IPS DF 6.9 (cell line): ENCODE data around the gene IL23R.

Experiments
- DNase-seq: peaks from one replicate; pipeline ENCODE4 v3.0.0-alpha.2; 2013; ENCODE audit warnings: low read depth, low spot score
- H3K27ac ChIP-seq: one replicate; pipeline ENCODE4 v1.5.1; 2013; ENCODE audit warnings: low read length, control low read depth
- H3K27me3 ChIP-seq: 2 replicates; pipeline ENCODE4 v1.6.1; 2013; ENCODE audit warnings: mild to moderate bottlenecking, low read length; ENCODE audit not compliant: control insufficient read depth, insufficient read depth
- H3K36me3 ChIP-seq: 2 replicates; pipeline ENCODE4 v1.6.1; 2013; ENCODE audit warnings: low read length; ENCODE audit not compliant: control insufficient read depth, insufficient read depth
- H3K4me1 ChIP-seq: 2 replicates; pipeline ENCODE4 v1.6.1; 2013; ENCODE audit warnings: low read length; ENCODE audit not compliant: control insufficient read depth, insufficient read depth
- H3K4me3 ChIP-seq: 2 replicates; pipeline ENCODE4 v1.5.1; 2013; ENCODE audit warnings: mild to moderate bottlenecking, low read length
- H3K9me3 ChIP-seq: 2 replicates; pipeline ENCODE4 v1.6.1; 2013; ENCODE audit warnings: low read length, inconsistent platforms; ENCODE audit not compliant: control insufficient read depth, insufficient read depth
- WGBS: extraction: QIAGEN DNeasy Blood & Tissue Kit; methylation state at CpG from one replicate; pipeline ENCODE4 v1.1.7; 2013; ENCODE audit warnings: mixed read lengths, missing lambda C conversion rate; ENCODE audit not compliant: insufficient read length, insufficient coverage; 5-methylcytosine and 5-hydroxymethylcytosine counted together

IL23R gene, protein sequence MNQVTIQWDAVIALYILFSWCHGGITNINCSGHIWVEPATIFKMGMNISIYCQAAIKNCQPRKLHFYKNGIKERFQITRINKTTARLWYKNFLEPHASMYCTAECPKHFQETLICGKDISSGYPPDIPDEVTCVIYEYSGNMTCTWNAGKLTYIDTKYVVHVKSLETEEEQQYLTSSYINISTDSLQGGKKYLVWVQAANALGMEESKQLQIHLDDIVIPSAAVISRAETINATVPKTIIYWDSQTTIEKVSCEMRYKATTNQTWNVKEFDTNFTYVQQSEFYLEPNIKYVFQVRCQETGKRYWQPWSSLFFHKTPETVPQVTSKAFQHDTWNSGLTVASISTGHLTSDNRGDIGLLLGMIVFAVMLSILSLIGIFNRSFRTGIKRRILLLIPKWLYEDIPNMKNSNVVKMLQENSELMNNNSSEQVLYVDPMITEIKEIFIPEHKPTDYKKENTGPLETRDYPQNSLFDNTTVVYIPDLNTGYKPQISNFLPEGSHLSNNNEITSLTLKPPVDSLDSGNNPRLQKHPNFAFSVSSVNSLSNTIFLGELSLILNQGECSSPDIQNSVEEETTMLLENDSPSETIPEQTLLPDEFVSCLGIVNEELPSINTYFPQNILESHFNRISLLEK

DNA sequence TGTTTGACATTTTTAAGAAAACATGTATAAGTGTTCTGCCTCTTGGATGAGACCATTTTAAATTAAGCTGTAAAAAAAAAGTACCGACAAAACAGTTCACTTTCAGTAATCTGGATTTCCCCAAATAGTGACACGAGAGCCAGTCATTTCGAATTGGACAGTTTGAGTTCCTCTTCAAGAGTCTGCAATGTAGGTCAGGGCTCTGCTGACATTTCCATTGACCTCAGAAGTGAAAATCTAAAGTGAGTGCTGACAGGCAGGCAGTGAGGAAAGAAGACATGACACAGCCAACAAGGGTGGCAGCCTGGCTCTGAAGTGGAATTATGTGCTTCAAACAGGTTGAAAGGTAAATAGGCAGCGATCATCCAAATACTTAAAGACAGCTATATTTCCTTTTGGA lies at the start of gene IL23R:
IL23R (plus strand) TSS at position 259 of the 400 bp plus-strand sequence. CDS start 1,667 bp downstream, outside the sequence.
- no CpG with 5 or more reads among the region's 4 CpGs for WGBS
- Histone ChIP-seq H3K27ac (no peak within 1 kb of the TSS), H3K4me1 (no peaks in the 10 kb centered on the region), H3K4me3 (no peak within 1 kb of the TSS), H3K27me3 (no peaks in the 10 kb centered on the region), H3K9me3 (no peaks in the 10 kb centered on the region), H3K36me3 (no peaks in the 10 kb centered on the region)
- DNase-seq, result no peak

DNA sequence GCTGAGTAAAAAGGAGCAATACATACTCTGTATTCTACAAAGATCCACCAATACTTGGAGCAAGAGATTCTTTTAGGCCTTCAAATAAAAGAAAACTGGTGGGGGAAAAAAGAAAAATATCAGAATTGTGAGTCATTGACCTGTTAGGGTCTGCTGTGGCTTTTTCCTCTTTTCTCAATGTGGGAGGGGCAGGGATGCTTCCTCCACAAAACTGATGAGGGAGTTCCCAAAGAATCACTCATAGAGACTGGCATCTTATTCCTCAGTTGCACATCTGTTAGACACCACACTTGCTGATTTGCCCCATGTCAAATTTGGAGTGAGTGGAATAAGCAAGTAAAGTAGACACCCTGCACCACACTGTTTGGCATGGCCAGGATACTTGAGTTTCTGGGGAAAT lies 48.1 kb upstream of the IL23R start:
- no peaks in the 10 kb centered on the region for H3K9me3 ChIP-seq
- H3K27me3 ChIP-seq, result no peaks in the 10 kb centered on the region
- H3K27ac ChIP-seq, result no peak overlapping the region
- no peak overlapping the region for H3K4me3 ChIP-seq
- H3K4me1 ChIP-seq, result no peaks in the 10 kb centered on the region
- H3K36me3 ChIP-seq, result no peaks in the 10 kb centered on the region
- DNase-seq, result no peak

DNA sequence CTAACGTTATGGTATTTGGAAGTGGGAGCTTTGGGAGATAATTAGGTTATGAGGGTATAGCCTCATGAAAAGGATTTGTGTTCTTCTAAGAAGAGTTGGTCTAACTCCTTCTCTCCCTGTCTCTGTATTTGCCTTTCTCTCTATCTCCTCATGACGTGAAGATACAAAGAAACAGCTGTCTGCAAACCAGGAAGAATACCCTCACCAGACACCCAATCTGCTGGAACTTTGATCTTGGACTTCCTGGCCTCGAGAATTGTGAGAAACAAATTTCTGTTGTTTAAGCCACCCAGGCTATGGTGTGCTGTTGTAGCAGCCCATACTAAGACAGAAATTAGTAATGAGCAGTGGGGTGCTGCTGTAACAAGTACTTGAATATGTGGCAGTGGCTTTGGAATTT lies 47.6 kb upstream of the IL23R start:
- Histone ChIP-seq H3K9me3 (no peaks in the 10 kb centered on the region), H3K27me3 (no peaks in the 10 kb centered on the region), H3K36me3 (no peaks in the 10 kb centered on the region), H3K4me1 (no peaks in the 10 kb centered on the region), H3K4me3 (no peak overlapping the region), H3K27ac (no peak overlapping the region)
- DNase-seq, result no peak
- WGBS, result no CpG with 5 or more reads among the region's 3 CpGs

DNA sequence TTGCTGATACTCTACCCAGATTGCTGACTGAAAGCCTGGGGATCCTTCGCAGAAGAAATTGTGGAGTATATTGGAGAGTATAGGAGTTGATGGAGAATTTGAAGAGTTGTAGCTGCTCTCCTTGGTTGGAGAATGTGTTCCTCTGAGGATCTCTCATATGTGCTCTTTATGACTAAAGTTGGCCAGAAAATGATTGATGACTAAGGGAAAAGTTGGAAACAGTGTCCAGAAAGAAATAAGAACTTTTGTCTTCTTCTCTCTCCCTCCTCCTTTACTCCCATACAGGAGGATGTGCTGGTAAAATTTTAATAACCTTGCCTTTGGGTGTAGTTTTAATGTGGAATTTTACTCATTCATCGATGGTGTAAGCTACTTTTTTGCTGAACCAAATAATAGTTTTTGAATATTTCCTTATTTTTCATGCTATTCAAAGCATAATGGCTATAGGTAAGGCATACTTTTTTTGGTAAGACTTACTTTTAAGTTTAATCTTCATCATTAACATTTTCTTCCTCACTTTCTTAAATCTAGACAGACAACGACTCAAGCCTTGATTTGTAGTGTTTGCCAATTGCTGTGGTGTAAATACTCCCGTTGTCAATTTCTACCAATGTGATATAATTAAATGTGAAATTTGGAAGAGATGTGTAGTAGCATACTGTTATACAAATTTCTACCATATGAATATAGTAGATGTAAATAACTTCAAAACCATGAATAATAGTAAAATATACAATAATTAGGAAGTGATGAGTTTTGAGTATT lies 45.2 kb upstream of the IL23R start:
- no CpG with 5 or more reads among the region's 4 CpGs for WGBS
- Histone ChIP-seq H3K4me1 (no peaks in the 10 kb centered on the region), H3K36me3 (no peaks in the 10 kb centered on the region), H3K4me3 (no peak overlapping the region), H3K9me3 (no peaks in the 10 kb centered on the region), H3K27me3 (no peaks in the 10 kb centered on the region), H3K27ac (no peak overlapping the region)
- DNase-seq, result no peak

DNA sequence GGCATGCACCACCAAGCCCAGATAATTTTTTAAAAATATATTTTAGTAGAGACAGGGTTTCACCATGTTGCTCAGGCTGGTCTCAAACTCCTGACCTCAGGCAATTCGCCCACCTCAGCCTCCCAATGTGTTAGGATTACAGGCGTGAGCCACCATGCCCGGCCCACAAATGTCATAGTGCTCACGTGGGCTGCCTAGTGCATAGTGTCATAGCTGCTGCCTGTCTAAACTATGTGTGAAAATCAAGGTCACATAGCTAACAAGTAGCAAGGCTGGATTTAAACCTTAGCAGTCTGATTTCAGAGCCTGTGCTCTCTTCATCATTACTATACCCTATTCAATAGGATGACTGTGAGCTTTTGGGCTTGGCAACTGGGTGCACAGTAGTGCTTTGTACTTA lies 41.8 kb upstream of the IL23R start:
- H3K36me3 ChIP-seq, result no peaks in the 10 kb centered on the region
- no peaks in the 10 kb centered on the region for H3K27me3 ChIP-seq
- no peaks in the 10 kb centered on the region for H3K4me1 ChIP-seq
- no CpG with 5 or more reads among the region's 4 CpGs for whole genome bisulfite sequencing
- no peaks in the 10 kb centered on the region for H3K9me3 ChIP-seq
- DNase-seq, result no peak
- H3K27ac ChIP-seq, result no peak overlapping the region
- H3K4me3 ChIP-seq, result no peak overlapping the region

DNA sequence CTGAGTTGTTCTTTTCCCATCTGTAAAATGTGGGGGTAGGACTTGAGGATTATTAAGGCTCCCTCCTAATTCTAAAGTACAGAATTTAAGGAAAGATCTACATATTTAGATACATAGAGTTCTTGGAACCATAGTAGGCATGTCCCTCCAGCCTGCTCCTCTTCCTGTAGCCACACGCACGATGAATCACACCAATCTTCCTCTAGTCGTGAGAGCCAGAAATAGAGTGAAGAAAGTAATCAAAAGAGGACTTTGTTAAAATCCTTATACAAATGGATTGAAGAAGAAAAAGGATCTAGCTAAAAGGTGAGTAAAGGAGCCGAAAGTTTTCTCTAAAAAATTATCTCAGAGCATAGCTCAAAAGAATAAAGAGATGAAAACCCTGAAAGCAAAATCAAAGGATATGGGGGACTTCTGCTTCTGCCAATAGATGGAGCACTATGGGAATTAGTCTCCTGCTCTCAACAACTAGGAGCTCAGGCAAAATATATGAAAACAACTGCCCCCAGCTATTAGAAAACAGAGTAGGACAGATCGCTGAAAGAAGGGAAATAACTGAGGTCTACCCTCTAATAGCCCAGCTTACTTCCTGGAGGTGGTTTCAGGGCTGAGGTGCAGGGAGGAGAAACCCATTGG lies 40.0 kb upstream of the IL23R start:
- no peaks in the 10 kb centered on the region for H3K27me3 ChIP-seq
- no peaks in the 10 kb centered on the region for H3K4me1 ChIP-seq
- no peak for DNase-seq
- no peak overlapping the region for H3K27ac ChIP-seq
- no peak overlapping the region for H3K4me3 ChIP-seq
- WGBS, result no CpG with 5 or more reads among the region's 5 CpGs
- H3K36me3 ChIP-seq, result no peaks in the 10 kb centered on the region
- H3K9me3 ChIP-seq, result no peaks in the 10 kb centered on the region

DNA sequence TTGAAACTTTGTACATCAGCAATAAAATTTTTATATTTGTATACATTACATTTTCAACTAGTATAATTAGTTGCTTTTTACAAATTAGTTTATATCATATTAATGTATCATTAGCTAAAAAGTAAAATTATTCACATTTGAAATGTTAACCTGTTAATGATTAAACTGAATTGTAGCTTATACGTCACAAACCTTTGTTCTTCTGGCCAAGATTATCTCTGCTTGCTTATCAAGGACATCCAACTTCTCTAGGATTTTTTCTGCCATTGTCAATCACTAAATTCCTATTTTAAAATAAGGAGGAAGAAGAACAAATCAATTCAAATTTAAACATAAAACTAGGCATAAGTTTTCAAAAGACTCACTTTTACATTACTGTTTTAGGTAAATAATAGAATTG lies 39.3 kb upstream of the IL23R start:
- H3K4me1 ChIP-seq, result no peaks in the 10 kb centered on the region
- H3K9me3 ChIP-seq, result no peaks in the 10 kb centered on the region
- WGBS, result no CpG with 5 or more reads among the region's 1 CpG
- H3K27me3 ChIP-seq, result no peaks in the 10 kb centered on the region
- no peaks in the 10 kb centered on the region for H3K36me3 ChIP-seq
- H3K4me3 ChIP-seq, result no peak overlapping the region
- DNase-seq, result no peak
- H3K27ac ChIP-seq, result no peak overlapping the region

DNA sequence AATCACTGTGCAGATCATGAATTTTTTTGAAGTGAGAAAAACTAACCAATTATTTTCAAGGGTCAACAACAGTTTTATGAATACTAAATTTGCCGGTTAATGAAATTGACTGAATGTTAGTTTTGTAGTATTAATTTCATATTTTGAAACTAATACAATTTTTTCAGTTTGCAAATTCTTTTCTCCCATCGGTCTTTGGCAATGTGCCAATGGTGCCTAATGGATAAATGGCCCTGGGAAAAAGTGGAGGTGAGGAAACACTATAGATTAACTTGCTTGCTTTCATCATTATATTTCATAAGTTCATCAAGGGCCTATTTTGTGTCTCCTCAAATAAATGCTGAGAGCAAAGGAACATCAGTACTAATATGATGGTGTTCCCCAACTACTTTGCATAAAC lies 35.6 kb upstream of the IL23R start:
- no peak for DNase-seq
- no CpG with 5 or more reads among the region's 2 CpGs for WGBS
- no peaks in the 10 kb centered on the region for H3K27me3 ChIP-seq

DNA sequence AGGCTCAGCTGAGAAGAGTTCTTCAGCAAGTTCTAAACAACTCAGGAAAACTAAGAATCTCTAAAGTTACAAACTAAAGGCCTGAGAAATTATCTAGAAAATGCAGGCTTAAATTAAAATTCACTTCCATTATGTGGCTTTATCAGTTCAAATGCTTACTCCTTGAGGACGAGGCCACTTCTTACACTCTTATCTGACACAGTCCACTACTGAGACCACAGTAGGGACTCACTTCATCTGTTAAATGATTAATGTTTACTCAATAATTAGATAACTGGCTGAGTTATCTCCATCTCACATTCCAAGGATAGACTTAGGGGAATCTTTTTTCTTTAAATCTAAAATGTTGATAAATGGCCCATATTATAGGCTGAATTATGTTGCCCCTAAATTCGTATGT lies 33.1 kb upstream of the IL23R start:
- Histone ChIP-seq H3K27ac (no peak overlapping the region), H3K4me3 (no peak overlapping the region), H3K4me1 (no peaks in the 10 kb centered on the region), H3K36me3 (no peaks in the 10 kb centered on the region), H3K27me3 (no peaks in the 10 kb centered on the region), H3K9me3 (no peaks in the 10 kb centered on the region)
- no peak for DNase-seq
- WGBS, result no CpG with 5 or more reads among the region's 2 CpGs

More for the DNA sequence above, 35.6 kb upstream of the IL23R start:
- H3K36me3 ChIP-seq, result no peaks in the 10 kb centered on the region
- H3K27ac ChIP-seq, result no peak overlapping the region
- H3K4me3 ChIP-seq, result no peak overlapping the region
- H3K4me1 ChIP-seq, result no peaks in the 10 kb centered on the region
- no peaks in the 10 kb centered on the region for H3K9me3 ChIP-seq

DNA sequence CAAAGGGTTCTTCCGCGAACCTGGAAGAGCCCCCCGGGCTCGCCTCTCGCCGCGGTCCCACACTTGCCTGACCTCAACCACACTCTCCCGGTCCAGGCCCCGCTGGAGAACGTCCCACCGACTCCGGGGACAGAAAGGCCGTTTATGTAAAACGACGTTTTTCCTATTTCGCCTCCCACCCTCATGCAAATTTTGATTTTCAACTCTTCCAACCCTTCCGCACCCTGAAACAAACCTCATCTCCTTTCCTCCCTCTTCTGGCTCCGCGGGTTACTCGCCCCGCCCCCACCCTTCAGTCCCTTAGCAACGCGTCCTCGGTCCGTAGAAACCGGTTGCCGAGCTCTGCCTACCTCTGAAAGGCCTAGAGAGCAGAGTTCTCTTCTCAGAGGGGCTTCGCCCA lies 31.6 kb upstream of the IL23R start, which contains the start of gene C1orf141:
C1orf141 (minus strand) TSS at position 276 of the 400 bp plus-strand sequence. CDS start 7,730 bp downstream, outside the sequence.
- no peak within 1 kb of the TSS for H3K27ac ChIP-seq
- no peak for DNase-seq
- WGBS, result no CpG with 5 or more reads among the region's 28 CpGs

More for the DNA sequence above, 31.6 kb upstream of the IL23R start, which contains the start of gene C1orf141:
- H3K4me1 ChIP-seq, result no peaks in the 10 kb centered on the region
- no peaks in the 10 kb centered on the region for H3K36me3 ChIP-seq
- H3K4me3 ChIP-seq, result peak within 1 kb of the TSS; percentile 0; the same call in 1 of the 2 replicates
- H3K9me3 ChIP-seq, result no peaks in the 10 kb centered on the region
- H3K27me3 ChIP-seq, result no peaks in the 10 kb centered on the region
